Stomach (tissue), 9 donors: ENCODE results near the gene SH3RF2. TPM values are rescaled to one million over a fixed set of nuclear protein-coding genes. Genes with fewer than 3 reads are reported as not detected.

Experiments used
- DNase-seq, 2 donors: peaks; one replicate each; pipeline versions ENCODE4 v3.0.0 to v3.0.0-alpha.2; 2013 to 2019
- H3K27ac ChIP-seq, 5 donors: fragments of 200-600 bp in 4 of 5; sonication (generic) in 4 of 5; one replicate each; pipeline ENCODE4 v1.5.1; 2013 to 2019; ENCODE audit warnings: mild to moderate bottlenecking in 1 of 5, moderate library complexity in 1 of 5
- H3K27me3 ChIP-seq, 3 donors: fragments of 200-600 bp; sonication (generic); one replicate each; pipeline ENCODE4 v1.5.1; 2017 to 2019; ENCODE audit warnings: mixed run types in 1 of 3
- H3K36me3 ChIP-seq, 4 donors: fragments of 200-600 bp; sonication (generic); 1 replicate in 3 of 4; 2 replicates in 1 of 4; pipeline ENCODE4 v1.5.1; 2016 to 2019
- H3K4me1 ChIP-seq, 4 donors: fragments of 200-600 bp; sonication (generic); one replicate each; pipeline ENCODE4 v1.5.1; 2016 to 2019
- H3K4me3 ChIP-seq, 4 donors: fragments of 200-600 bp; sonication (generic) in 3 of 4; one replicate each; pipeline ENCODE4 v1.5.1; 2016 to 2019; ENCODE audit warnings: mild to moderate bottlenecking in 1 of 4
- H3K9me3 ChIP-seq, 4 donors: fragments of 200-600 bp; sonication (generic); one replicate each; pipeline ENCODE4 v1.5.1; 2016 to 2019
- CTCF ChIP-seq, 7 experiments: fragments of 450-650 bp in 4 of 7; fragments of 200-600 bp in 3 of 7; sonication (generic) in 3 of 7; IDR thresholded peaks; one replicate each; pipeline ENCODE4 v1.5.1; 2016 to 2019; ENCODE audit warnings: antibody characterized with exemption in 7 of 7, control low read depth in 2 of 7, mild to moderate bottlenecking in 1 of 7
- EP300 ChIP-seq: sonication (generic); formaldehyde crosslinking; IDR thresholded peaks from one replicate; pipeline ENCODE4 v1.6.1; 2017; ENCODE audit warnings: antibody characterized with exemption
- POLR2A ChIP-seq, 4 donors: fragments of 450-650 bp; IDR thresholded peaks; one replicate each; pipeline ENCODE4 v1.6.1; 2016; ENCODE audit warnings: antibody characterized with exemption in 4 of 4, control low read depth in 2 of 4, mild to moderate bottlenecking in 1 of 4, moderate library complexity in 1 of 4
- POLR2AphosphoS5 ChIP-seq, 3 donors: sonication (generic); formaldehyde crosslinking; IDR thresholded peaks; one replicate each; pipeline ENCODE4 v1.6.1; 2016; ENCODE audit warnings: antibody characterized with exemption in 3 of 3
- WGBS, 5 donors: extraction: QIAGEN DNeasy Blood & Tissue Kit in 3 of 5; methylation state at CpG; one replicate each; pipeline versions ENCODE4 v1.1.5 to v1.1.7; 2013 to 2018; 5-methylcytosine and 5-hydroxymethylcytosine counted together
- intact Hi-C: fragments of 100-400 bp; cut with DNase I; formaldehyde crosslinking; loops from one replicate; pipeline ENCODE4 v1.15.1; 2023; ENCODE audit warnings: low total_unique reads
- polyA plus RNA-seq, 3 donors: library from polyadenylated mRNA; stranded (reverse); fragments of 200-250 nt; gene quantifications; one replicate each; pipeline ENCODE4 v1.2.3, GENCODE V29; 2013
- total RNA-seq, 5 donors: library from RNA; depleted of rRNA; stranded (reverse); fragments of >200 nt; gene quantifications; one replicate each; pipeline versions ENCODE4 v1.1.0 to v1.2.3, GENCODE V29; 2014 to 2016
- donor health status: healthy with polysubstance abuse.
- donor health status: Bipolar disorder and iron deficiency.
- donor health status: healthy.

The SH3RF2 gene
- total and polyA plus RNA-seq, 8 donors = 20.8 to 62.0 (median 40.7) TPM

GRCh38 chr5:145999208-145999607, 62.8 kb downstream of the SH3RF2 start:
- intact Hi-C loops = no loop called here
- no peak for TF ChIP-seq POLR2A (IDR thresholded peaks at IDR 0.05)
- TF ChIP-seq EP300 = no peak
- TF ChIP-seq POLR2AphosphoS5 (IDR thresholded peaks at IDR 0.05) = no peak
- no peak for TF ChIP-seq CTCF (IDR thresholded peaks at IDR 0.05)
- no peak for DNase-seq
- Histone ChIP-seq H3K4me1 (no peaks in the 10 kb centered on the region), H3K4me3 (no peak overlapping the region), H3K9me3 (no peaks in the 10 kb centered on the region), H3K36me3 (peaks cover 0 to 10% (median 2%) of the 10 kb centered on the region in 4 donors), H3K27me3 (no peaks in the 10 kb centered on the region), H3K27ac (no peak overlapping the region)
- 16 to 82% (median 46%) methylated on average over 1 of the region's 1 CpG for whole genome bisulfite sequencing, 5 donors

- no peaks in the 10 kb centered on the region for H3K27me3 ChIP-seq
- no peak overlapping the region for H3K27ac ChIP-seq
- H3K4me3 ChIP-seq = no peak overlapping the region
- no peaks in the 10 kb centered on the region for H3K9me3 ChIP-seq
- TF ChIP-seq CTCF (IDR thresholded peaks at IDR 0.05) (no peak), POLR2A (IDR thresholded peaks at IDR 0.05) (no peak), POLR2AphosphoS5 (IDR thresholded peaks at IDR 0.05) (no peak), EP300 (no peak)
- peaks cover 0 to 10% (median 3%) of the 10 kb centered on the region in 4 donors for H3K36me3 ChIP-seq
- H3K4me1 ChIP-seq = no peaks in the 10 kb centered on the region
- intact Hi-C loops = no loop called here
- DNase-seq = no peak
- WGBS, 5 donors = 92 to 96% (median 95%) methylated on average over 9 of the region's 9 CpGs
These were observed 63.7 kb downstream of the SH3RF2 start for GRCh38 chr5:146000072-146000471.

- Histone ChIP-seq H3K27me3 (no peaks in the 10 kb centered on the region), H3K4me1 (no peaks in the 10 kb centered on the region), H3K4me3 (no peak overlapping the region), H3K36me3 (peaks cover 0 to 10% (median 3%) of the 10 kb centered on the region in 4 donors), H3K27ac (no peak overlapping the region), H3K9me3 (no peaks in the 10 kb centered on the region)
- no peak for DNase-seq
- intact Hi-C loops = no loop called here
- TF ChIP-seq CTCF (IDR thresholded peaks at IDR 0.05) (no peak), POLR2AphosphoS5 (IDR thresholded peaks at IDR 0.05) (no peak), POLR2A (IDR thresholded peaks at IDR 0.05) (no peak), EP300 (no peak)
- WGBS, 5 donors = 82 to 94% (median 88%) methylated on average over 5 of the region's 5 CpGs
These were observed 65.3 kb downstream of the SH3RF2 start for GRCh38 chr5:146001544-146002190.

GRCh38 chr5:146002491-146002890, 66.1 kb downstream of the SH3RF2 start:
- intact Hi-C loops = no loop called here
- Histone ChIP-seq H3K36me3 (peaks cover 0 to 10% (median 3%) of the 10 kb centered on the region in 4 donors), H3K4me3 (no peak overlapping the region), H3K9me3 (no peaks in the 10 kb centered on the region), H3K4me1 (peaks cover 0 to 3% (median 0%) of the 10 kb centered on the region in 4 donors), H3K27ac (no peak overlapping the region), H3K27me3 (no peaks in the 10 kb centered on the region)
- DNase-seq = no peak
- WGBS, 5 donors = 85 to 95% (median 94%) methylated on average over 7 of the region's 7 CpGs
- TF ChIP-seq POLR2A (IDR thresholded peaks at IDR 0.05) (no peak), POLR2AphosphoS5 (IDR thresholded peaks at IDR 0.05) (no peak), EP300 (no peak)

GRCh38 chr5:146003852-146004251, 67.5 kb downstream of the SH3RF2 start:
- no peaks in the 10 kb centered on the region for H3K9me3 ChIP-seq
- H3K4me1 ChIP-seq = peaks cover 0 to 3% (median 0%) of the 10 kb centered on the region in 4 donors
- no peak for DNase-seq
- H3K27me3 ChIP-seq = no peaks in the 10 kb centered on the region
- 76 to 88% (median 85%) methylated on average over 4 of the region's 4 CpGs for WGBS, 5 donors
- H3K4me3 ChIP-seq = no peak overlapping the region
- H3K27ac ChIP-seq = no peak overlapping the region
- no peak for TF ChIP-seq POLR2AphosphoS5 (IDR thresholded peaks at IDR 0.05)
- no peak for TF ChIP-seq EP300
- TF ChIP-seq CTCF (IDR thresholded peaks at IDR 0.05) = no peak
- peaks cover 0 to 10% (median 3%) of the 10 kb centered on the region in 4 donors for H3K36me3 ChIP-seq
- intact Hi-C loops = no loop called here
